ENCODE data around the gene AARS2.

AARS2 gene

DNA sequence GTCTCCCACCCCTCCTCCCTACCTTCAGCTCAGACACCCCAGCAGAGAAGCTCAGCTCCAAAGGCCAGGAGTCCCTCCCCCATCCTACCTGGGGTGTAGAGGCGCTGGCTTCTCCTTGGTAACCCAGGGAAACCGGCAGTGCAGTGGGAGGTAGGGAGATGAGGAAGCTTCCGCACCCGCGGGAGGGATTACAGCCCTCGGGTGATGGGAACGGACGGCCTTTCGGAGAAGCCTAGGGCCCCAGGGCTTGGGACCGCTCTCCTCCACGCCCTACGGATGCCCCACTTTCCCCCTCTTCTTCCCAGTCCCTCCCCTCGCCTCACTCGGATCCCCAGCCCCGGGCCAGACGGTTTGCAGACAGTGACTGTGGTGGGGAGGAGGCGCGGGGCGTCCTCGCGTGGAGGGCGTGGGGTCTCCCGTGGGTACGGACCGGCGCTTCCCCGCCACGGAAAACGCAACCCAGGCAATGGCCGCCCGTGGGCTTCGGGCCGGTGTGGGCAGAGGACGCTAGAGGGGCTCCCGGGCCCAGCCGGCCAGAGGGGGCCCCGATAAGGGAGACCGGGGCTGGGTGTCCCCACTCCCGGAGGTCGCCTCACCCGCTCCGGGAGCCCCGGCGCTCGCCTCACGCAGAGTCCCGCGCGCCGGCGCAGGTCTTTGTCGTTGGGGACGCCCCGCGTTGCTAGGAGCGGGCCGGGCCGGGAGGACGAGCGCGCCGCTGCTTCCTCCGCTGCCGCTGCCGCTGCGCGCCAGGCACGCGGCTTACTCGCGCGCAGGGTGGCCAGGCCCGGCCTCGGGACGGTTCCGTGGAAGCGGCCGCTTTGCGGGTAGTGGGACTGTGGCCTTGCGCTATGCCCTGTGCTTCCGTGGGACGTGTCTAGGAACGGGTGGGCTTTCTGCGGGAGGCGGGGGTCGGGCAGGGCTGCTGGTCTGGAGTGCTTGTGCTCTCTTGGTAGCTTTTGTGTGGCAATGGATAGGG, 15.8 kb downstream of the AARS2 start:
- Mint-ChIP-seq H3K4me1 (no peaks in the 10 kb centered on the region), H3K36me3 (ENCODE audit: low read depth) (peaks cover 20% of the 10 kb centered on the region), H3K9me3 (no peaks in the 10 kb centered on the region), H3K27me3 (ENCODE audit: low read depth) (peaks cover 67% of the 10 kb centered on the region), H3K27ac (no peak overlapping the region), H3K4me3 (peak overlapping the region; percentile 55 to 75 (median 74))
- TF ChIP-seq, protein P1, sequence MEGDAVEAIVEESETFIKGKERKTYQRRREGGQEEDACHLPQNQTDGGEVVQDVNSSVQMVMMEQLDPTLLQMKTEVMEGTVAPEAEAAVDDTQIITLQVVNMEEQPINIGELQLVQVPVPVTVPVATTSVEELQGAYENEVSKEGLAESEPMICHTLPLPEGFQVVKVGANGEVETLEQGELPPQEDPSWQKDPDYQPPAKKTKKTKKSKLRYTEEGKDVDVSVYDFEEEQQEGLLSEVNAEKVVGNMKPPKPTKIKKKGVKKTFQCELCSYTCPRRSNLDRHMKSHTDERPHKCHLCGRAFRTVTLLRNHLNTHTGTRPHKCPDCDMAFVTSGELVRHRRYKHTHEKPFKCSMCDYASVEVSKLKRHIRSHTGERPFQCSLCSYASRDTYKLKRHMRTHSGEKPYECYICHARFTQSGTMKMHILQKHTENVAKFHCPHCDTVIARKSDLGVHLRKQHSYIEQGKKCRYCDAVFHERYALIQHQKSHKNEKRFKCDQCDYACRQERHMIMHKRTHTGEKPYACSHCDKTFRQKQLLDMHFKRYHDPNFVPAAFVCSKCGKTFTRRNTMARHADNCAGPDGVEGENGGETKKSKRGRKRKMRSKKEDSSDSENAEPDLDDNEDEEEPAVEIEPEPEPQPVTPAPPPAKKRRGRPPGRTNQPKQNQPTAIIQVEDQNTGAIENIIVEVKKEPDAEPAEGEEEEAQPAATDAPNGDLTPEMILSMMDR (IDR thresholded peaks at IDR 0.05; ENCODE audit: unreplicated experiment in 3 of 3) = no peak

DNA sequence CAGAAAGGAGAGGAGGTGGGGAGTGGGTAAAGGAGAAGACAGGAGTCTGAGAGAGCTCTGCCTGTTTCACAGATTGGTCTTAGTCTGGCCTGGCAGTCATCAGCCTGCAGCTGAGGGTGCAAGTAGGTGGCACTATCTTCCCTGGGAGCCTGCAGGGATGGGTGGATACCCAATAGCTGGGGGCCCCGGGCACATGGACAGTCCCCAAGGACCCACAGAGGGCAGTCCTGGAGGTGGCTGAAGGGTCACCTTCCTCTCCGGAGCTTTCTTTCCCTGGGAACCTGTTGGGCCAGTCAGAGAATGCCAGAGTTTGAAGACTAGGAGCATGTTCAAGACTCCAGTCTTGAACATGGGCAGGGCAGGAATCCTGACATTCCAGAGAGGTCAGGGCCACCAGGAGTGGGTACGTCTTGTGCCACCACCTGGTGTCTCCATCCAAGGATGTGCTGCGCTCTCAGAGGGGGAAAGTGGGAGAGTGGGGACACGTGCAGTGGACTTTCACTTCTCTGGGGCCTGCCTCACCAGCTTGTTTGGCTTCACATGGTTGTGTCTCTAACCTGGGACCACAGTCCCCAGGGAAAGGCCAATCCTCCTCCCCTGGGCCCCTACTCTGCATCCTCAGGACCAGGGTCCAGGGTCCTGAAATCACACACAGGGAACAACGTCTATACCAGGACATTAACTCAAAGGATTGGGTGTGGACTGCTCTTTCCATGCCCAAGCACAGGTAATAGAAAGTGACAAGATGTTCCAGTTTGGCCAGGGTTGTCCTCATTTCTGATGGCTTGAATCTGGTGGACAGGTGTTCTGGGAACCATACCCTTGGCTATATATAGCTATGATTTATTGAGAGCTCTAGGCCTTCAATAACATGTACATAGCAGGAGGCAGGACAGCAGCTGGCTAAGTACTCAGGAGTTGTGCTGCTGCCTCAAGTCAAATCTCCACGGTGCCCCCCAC, 18.0 kb downstream of the AARS2 start:
- TF ChIP-seq, protein P1 (IDR thresholded peaks at IDR 0.05; ENCODE audit: unreplicated experiment in 3 of 3) = no peak
- Mint-ChIP-seq H3K27me3 (ENCODE audit: low read depth) (peaks cover 87% of the 10 kb centered on the region), H3K27ac (no peak overlapping the region), H3K4me3 (peak overlapping the region in 1 of 3 experiments; percentile 62), H3K9me3 (no peaks in the 10 kb centered on the region), H3K36me3 (ENCODE audit: low read depth) (peaks cover 2% of the 10 kb centered on the region), H3K4me1 (no peaks in the 10 kb centered on the region)

DNA sequence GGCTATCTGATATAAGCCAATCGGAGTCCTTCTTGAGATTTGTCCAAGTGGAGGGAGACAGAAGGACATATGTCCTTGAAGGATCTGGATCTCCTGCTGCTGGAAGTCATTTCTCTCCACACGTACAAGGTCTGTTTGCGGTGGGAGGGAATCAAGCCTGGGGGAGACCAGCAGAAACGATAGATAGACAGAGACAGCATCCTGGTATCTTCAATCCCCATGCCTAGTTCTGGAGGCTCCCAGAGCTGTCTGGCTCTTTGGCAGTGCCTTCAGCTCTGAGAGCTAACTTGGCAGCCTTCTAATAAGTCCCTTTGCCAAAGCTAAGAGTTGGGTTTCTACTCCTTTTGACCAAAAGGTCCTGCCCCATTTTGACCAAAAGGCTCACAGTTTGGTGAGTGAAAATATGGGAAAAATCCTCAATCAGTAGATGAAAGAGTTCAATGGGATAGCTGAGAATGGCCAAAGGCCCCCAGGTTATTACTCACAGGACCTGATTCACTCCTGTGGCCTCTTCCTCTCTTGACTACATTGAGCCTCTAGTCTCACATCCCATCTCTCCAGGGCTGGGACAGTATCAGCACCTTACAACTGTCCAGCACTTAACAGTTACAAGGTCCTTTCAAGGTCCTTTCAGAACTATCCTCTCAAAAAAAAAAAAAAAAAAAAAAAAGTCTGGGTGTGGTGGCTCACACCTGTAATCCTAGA, 20.3 kb downstream of the AARS2 start:
- no peaks in the 10 kb centered on the region for H3K9me3 Mint-ChIP-seq
- TF ChIP-seq, protein P1 (IDR thresholded peaks at IDR 0.05; ENCODE audit: unreplicated experiment in 3 of 3) = no peak
- peaks cover 85% of the 10 kb centered on the region for H3K27me3 Mint-ChIP-seq (ENCODE audit: low read depth)
- H3K4me1 Mint-ChIP-seq = no peaks in the 10 kb centered on the region
- no peak overlapping the region for H3K4me3 Mint-ChIP-seq
- no peak overlapping the region for H3K27ac Mint-ChIP-seq
- H3K36me3 Mint-ChIP-seq (ENCODE audit: low read depth) = no peaks in the 10 kb centered on the region

DNA sequence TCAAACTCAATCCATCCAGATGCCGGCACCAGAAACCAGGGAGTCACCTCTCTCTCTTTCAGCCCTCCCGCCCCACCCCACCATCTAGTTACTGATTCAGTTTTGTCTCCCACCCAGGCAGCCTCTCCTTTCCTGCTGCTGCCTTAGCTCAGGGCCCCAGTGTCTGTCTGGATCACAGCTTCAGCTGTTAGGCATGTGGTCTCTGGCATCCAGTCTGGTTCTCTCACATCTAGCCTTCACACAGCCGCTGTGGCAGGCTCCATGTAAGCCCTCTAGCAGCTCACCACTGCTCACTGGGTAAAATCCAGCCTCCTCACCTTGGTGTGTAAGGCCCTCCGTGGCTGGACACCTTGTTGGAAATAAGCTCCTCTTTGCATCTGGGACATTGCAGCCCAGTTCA, 21.3 kb downstream of the AARS2 start:
- H3K36me3 Mint-ChIP-seq (ENCODE audit: low read depth) = no peaks in the 10 kb centered on the region
- H3K9me3 Mint-ChIP-seq = no peaks in the 10 kb centered on the region
- TF ChIP-seq, protein P1 (IDR thresholded peaks at IDR 0.05; ENCODE audit: unreplicated experiment in 3 of 3) = no peak
- H3K4me3 Mint-ChIP-seq = no peak overlapping the region
- peaks cover 87% of the 10 kb centered on the region for H3K27me3 Mint-ChIP-seq (ENCODE audit: low read depth)
- H3K4me1 Mint-ChIP-seq = no peaks in the 10 kb centered on the region
- H3K27ac Mint-ChIP-seq = no peak overlapping the region

DNA sequence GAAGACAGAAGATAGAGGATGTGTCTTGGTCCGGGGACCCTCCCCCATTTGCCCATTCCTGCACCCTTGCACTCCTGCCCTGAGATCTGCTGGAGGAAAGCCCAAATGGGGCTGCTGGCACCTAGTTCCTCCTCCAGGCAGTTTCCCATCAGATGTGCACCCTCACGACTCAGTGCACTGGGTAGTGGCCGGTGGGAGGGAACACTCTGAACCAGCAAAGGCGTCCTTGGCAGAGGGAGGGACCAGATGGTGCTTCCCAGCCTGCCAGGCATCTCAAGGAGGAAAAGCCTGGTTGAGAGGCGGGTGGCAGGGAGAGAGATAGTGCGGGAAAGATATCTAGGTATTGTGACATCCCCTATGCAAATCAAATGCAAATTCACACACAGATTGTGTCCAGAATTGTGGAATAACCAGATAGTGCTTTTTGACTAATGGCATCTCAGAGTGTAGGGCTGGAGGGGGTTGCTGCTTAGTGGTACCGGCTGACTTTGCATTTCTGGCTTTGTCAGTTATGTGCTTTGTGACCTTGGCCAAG, 23.4 kb downstream of the AARS2 start:
- H3K27ac Mint-ChIP-seq = no peak overlapping the region
- TF ChIP-seq, protein P1 (IDR thresholded peaks at IDR 0.05; ENCODE audit: unreplicated experiment in 3 of 3) = no peak
- H3K4me3 Mint-ChIP-seq = no peak overlapping the region
- H3K36me3 Mint-ChIP-seq (ENCODE audit: low read depth) = no peaks in the 10 kb centered on the region
- H3K4me1 Mint-ChIP-seq = no peaks in the 10 kb centered on the region
- H3K9me3 Mint-ChIP-seq = no peaks in the 10 kb centered on the region
- peaks cover 87% of the 10 kb centered on the region for H3K27me3 Mint-ChIP-seq (ENCODE audit: low read depth)
